ENCODE measurements around the gene KCNRG. TPM values are rescaled to one million over a fixed set of nuclear protein-coding genes. Genes with fewer than 3 reads are reported as not detected.

Gene KCNRG
- total RNA-seq, 1 donor from 2014 or later: 3.1 TPM

DNA sequence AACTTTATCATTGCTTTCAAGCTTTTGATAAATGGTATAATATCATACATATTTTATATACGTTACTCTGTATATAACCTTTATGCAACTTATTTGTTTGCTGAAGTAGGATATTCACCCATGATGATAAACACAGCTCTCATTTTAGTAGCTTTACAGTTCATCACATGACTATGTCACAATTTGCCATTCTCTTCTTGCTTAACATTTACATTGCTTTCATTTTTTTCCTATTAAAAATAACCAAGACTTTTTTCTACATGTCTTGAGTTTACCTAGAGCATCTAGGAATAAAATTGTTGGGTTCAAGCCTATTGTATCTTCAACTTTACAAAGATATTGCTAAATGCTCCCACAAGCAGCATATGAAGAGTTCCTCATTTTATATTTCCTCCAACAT lies 54.0 kb downstream of the KCNRG start:
- H3K36me3 Mint-ChIP-seq (ENCODE audit: low read depth): peaks cover 60% of the 10 kb centered on the region
- ATAC-seq (ENCODE audit: low read depth): no peak
- DNase-seq: no peak
- H3K27me3 Mint-ChIP-seq: no peaks in the 10 kb centered on the region
- ChIA-PET CTCF (interaction anchor here (0.6 to 2.4 kb wide), 4 partner anchors 16 to 855 kb away, joined by 3 to 9 read pairs (median 3); partner anchors contain the start of gene TRIM13), POLR2A (interaction anchor here (0.7 to 27.6 kb wide), 6 partner anchors 10 to 75 kb away, joined by 3 to 1044 read pairs (median 4); partner anchors contain the start of gene TRIM13)
- no peak overlapping the region for H3K4me3 Mint-ChIP-seq
- H3K4me1 Mint-ChIP-seq: peaks cover 26% of the 10 kb centered on the region
- H3K9me3 Mint-ChIP-seq: no peaks in the 10 kb centered on the region
- TF ChIP-seq, protein P1, sequence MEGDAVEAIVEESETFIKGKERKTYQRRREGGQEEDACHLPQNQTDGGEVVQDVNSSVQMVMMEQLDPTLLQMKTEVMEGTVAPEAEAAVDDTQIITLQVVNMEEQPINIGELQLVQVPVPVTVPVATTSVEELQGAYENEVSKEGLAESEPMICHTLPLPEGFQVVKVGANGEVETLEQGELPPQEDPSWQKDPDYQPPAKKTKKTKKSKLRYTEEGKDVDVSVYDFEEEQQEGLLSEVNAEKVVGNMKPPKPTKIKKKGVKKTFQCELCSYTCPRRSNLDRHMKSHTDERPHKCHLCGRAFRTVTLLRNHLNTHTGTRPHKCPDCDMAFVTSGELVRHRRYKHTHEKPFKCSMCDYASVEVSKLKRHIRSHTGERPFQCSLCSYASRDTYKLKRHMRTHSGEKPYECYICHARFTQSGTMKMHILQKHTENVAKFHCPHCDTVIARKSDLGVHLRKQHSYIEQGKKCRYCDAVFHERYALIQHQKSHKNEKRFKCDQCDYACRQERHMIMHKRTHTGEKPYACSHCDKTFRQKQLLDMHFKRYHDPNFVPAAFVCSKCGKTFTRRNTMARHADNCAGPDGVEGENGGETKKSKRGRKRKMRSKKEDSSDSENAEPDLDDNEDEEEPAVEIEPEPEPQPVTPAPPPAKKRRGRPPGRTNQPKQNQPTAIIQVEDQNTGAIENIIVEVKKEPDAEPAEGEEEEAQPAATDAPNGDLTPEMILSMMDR (IDR thresholded peaks at IDR 0.05): no peak
- intact Hi-C loops (cut with micrococcal nuclease): no loop called here
- H3K27ac Mint-ChIP-seq: no peak overlapping the region

DNA sequence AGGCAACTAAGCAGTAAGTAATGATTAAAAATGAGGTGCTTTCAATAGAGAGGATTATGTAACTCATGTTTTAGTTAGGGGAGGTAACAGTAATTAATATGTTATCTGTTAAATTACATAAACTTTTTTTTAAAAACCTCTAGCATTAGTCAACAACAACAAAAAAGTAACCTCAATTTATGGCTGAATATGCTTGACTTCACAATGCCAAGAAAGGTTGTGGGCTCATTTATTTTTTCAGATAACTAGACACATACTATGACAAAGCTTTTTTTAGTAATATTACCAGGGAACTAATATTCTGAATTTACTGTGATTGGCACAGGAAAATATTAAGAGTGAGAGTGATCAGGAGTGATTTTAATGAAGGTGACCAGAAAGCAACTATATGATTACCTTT lies 54.9 kb downstream of the KCNRG start:
- TF ChIP-seq, protein P1 (IDR thresholded peaks at IDR 0.05): no peak
- Mint-ChIP-seq H3K27me3 (no peaks in the 10 kb centered on the region), H3K4me1 (peaks cover 29% of the 10 kb centered on the region), H3K36me3 (ENCODE audit: low read depth) (peaks cover 58% of the 10 kb centered on the region), H3K4me3 (no peak overlapping the region), H3K9me3 (no peaks in the 10 kb centered on the region), H3K27ac (no peak overlapping the region)
- POLR2A ChIA-PET: interaction anchor here (0.9 to 27.6 kb wide), 5 partner anchors 9 to 76 kb away, joined by 3 to 1044 read pairs (median 4); no protein-coding TSS in a partner anchor
- ATAC-seq (ENCODE audit: low read depth): no peak
- DNase-seq: no peak
- intact Hi-C loops (cut with micrococcal nuclease): no loop called here
- CTCF ChIA-PET: interaction anchor here (1.2 to 2.4 kb wide), 2 partner anchors 52 to 73 kb away, joined by 3 to 9 read pairs; partner anchors contain the start of gene TRIM13

Other genes with a start within 250 kb of the KCNRG start
- gene KPNA3, start 222.8 kb upstream of the KCNRG start, total RNA-seq: 28.6 and 28.7 TPM in 2 replicates
- gene SPRYD7, start 79.1 kb upstream of the KCNRG start, total RNA-seq: 3.7 and 4.5 TPM in 2 replicates
- gene TRIM13, start 18.4 kb upstream of the KCNRG start, total RNA-seq: 49.3 and 54.4 TPM in 2 replicates